Measurements from ENCODE around the gene PLEKHG1. TPM values are rescaled to one million over a fixed set of nuclear protein-coding genes. Genes with fewer than 3 reads are reported as not detected.

The PLEKHG1 gene
- total and polyA plus RNA-seq, 7 donors: 4.2 to 13.2 (median 9.4) TPM

GRCh38 chr6:150627585-150628025 lies 27.9 kb downstream of the PLEKHG1 start:
- Histone ChIP-seq H3K4me1 (peaks cover 0 to 26% (median 16%) of the 10 kb centered on the region in 4 donors), H3K27me3 (no peaks in the 10 kb centered on the region), H3K36me3 (no peaks in the 10 kb centered on the region), H3K9me3 (no peaks in the 10 kb centered on the region), H3K27ac (peak overlapping the region in 1 of 4 donors; percentile 48), H3K4me3 (no peak overlapping the region)
- TF ChIP-seq EP300 (IDR thresholded peaks at IDR 0.05) (no peak), POLR2A (IDR thresholded peaks at IDR 0.05) (no peak), POLR2AphosphoS5 (IDR thresholded peaks at IDR 0.05) (peak in 1 of 4 donors; percentile 8), CTCF (IDR thresholded peaks at IDR 0.05) (no peak)
- 8 to 31% methylated on average over 5 of the region's 5 CpGs for WGBS, 2 donors
- no peak for DNase-seq
- intact Hi-C loops (cut with DNase I): no loop called here

GRCh38 chr6:150628908-150629307 lies 29.2 kb downstream of the PLEKHG1 start:
- WGBS, 2 donors: 63 to 81% methylated on average over 6 of the region's 6 CpGs
- intact Hi-C loops (cut with DNase I): no loop called here
- H3K27ac ChIP-seq: no peak overlapping the region

GRCh38 chr6:150631283-150631983 lies 31.7 kb downstream of the PLEKHG1 start:
- no peaks in the 10 kb centered on the region for H3K9me3 ChIP-seq
- intact Hi-C loops (cut with DNase I): no loop called here
- WGBS, 2 donors: 65 to 83% methylated on average over 12 of the region's 12 CpGs
- DNase-seq: no peak
- peaks cover 0 to 26% (median 16%) of the 10 kb centered on the region in 4 donors for H3K4me1 ChIP-seq
- H3K4me3 ChIP-seq: no peak overlapping the region
- H3K27me3 ChIP-seq: no peaks in the 10 kb centered on the region
- H3K27ac ChIP-seq: peak overlapping the region in 2 of 4 donors; percentile 12 to 41
- H3K36me3 ChIP-seq: no peaks in the 10 kb centered on the region
- TF ChIP-seq CTCF (IDR thresholded peaks at IDR 0.05): no peak
- no peak for TF ChIP-seq EP300 (IDR thresholded peaks at IDR 0.05)
- no peak for TF ChIP-seq POLR2A (IDR thresholded peaks at IDR 0.05)
- TF ChIP-seq POLR2AphosphoS5 (IDR thresholded peaks at IDR 0.05): no peak

More at GRCh38 chr6:150628908-150629307, 29.2 kb downstream of the PLEKHG1 start:
- no peak overlapping the region for H3K4me3 ChIP-seq
- H3K27me3 ChIP-seq: no peaks in the 10 kb centered on the region
- no peak for TF ChIP-seq POLR2AphosphoS5 (IDR thresholded peaks at IDR 0.05)
- TF ChIP-seq EP300 (IDR thresholded peaks at IDR 0.05): no peak
- no peak for TF ChIP-seq POLR2A (IDR thresholded peaks at IDR 0.05)
- no peak for TF ChIP-seq CTCF (IDR thresholded peaks at IDR 0.05)
- no peak for DNase-seq
- H3K9me3 ChIP-seq: no peaks in the 10 kb centered on the region
- no peaks in the 10 kb centered on the region for H3K36me3 ChIP-seq
- H3K4me1 ChIP-seq: peaks cover 0 to 26% (median 16%) of the 10 kb centered on the region in 4 donors

GRCh38 chr6:150631984-150632642 lies 32.4 kb downstream of the PLEKHG1 start:
- Histone ChIP-seq H3K4me1 (peaks cover 0 to 26% (median 14%) of the 10 kb centered on the region in 4 donors), H3K9me3 (no peaks in the 10 kb centered on the region), H3K27me3 (no peaks in the 10 kb centered on the region), H3K36me3 (no peaks in the 10 kb centered on the region), H3K4me3 (no peak overlapping the region), H3K27ac (peak overlapping the region in 3 of 4 donors; percentile 16 to 41 (median 21))
- DNase-seq: no peak
- 62 to 73% methylated on average over 9 of the region's 9 CpGs for WGBS, 2 donors
- intact Hi-C loops (cut with DNase I): no loop called here
- TF ChIP-seq POLR2AphosphoS5 (IDR thresholded peaks at IDR 0.05) (no peak), POLR2A (IDR thresholded peaks at IDR 0.05) (no peak), CTCF (IDR thresholded peaks at IDR 0.05) (no peak), EP300 (IDR thresholded peaks at IDR 0.05) (no peak)

Data from sigmoid colon (tissue), 7 donors.